HCT116 (cell line): ENCODE results near the gene SLC37A3. TPM values are rescaled to one million over a fixed set of nuclear protein-coding genes. Genes with fewer than 3 reads are reported as not detected.

Source experiments
- ATAC-seq: fragments of 200-7000 bp; cut with Tn5 transposase; 2 replicates; pipeline ENCODE4 v1.9.1; 2020; ENCODE audit warnings: mild to moderate bottlenecking, moderate library complexity
- BruUV-seq: library from RNA; stranded (reverse); fragments of 400-500 nt; replicated peaks from 2 replicates; lab custom pipeline; 2021; lab: Mats Ljungman, UMichigan
- CTCF ChIA-PET: fragments of 300-600 bp; sonication (Branson Sonifier 250); formaldehyde crosslinking; loops from one replicate; lab custom pipeline; 2021; ENCODE audit warnings: antibody characterized with exemption; lab: Charles Lee
- POLR2A ChIA-PET: fragments of 300-600, 350-600 bp; sonication (Branson Sonifier 250); formaldehyde crosslinking; loops from one replicate; lab custom pipeline; 2021; ENCODE audit warnings: antibody characterized with exemption; lab: Charles Lee
- RAD21 ChIA-PET, 2 experiments: fragments of 300-600 bp; sonication (Branson Sonifier 250); formaldehyde crosslinking; loops; one replicate each; lab custom pipeline; 2023; ENCODE audit warnings: low total read pairs in 2 of 2; ENCODE audit not compliant: uncharacterized antibody in 2 of 2, unreplicated experiment in 2 of 2, low non-redundant PET in 1 of 2; lab: Charles Lee
- DNase-seq: peaks from one replicate; pipeline ENCODE4 v3.0.0-alpha.2; 2010; ENCODE audit warnings: low read depth, low spot score
- H2AFZ ChIP-seq: fragments of 200-600 bp; shearing (Covaris generic), sonication (generic); 2 replicates; pipeline ENCODE4 v1.6.1; 2017; ENCODE audit warnings: low read depth, mixed run types, mixed read lengths, antibody characterized with exemption, low read length; ENCODE audit not compliant: poor library complexity, severe bottlenecking
- H3K27ac ChIP-seq: 2 replicates; pipeline ENCODE4 v1.5.1; 2012; ENCODE audit warnings: low read depth, low read length
- H3K27me3 ChIP-seq: fragments of 200-600 bp; sonication (generic); 2 replicates; pipeline ENCODE4 v1.6.1; 2016; ENCODE audit warnings: mixed run types, low read length, mixed read lengths; ENCODE audit not compliant: insufficient read depth
- H3K36me3 ChIP-seq, 2 experiments: fragments of 200-500 bp in 1 of 2; fragments of 200-600 bp in 1 of 2; sonication (Bioruptor generic) in 1 of 2; sonication (generic) in 1 of 2; 2 replicates each; pipeline versions ENCODE4 v1.5.1 to v1.6.1; 2014 to 2016; ENCODE audit warnings: low read length in 2 of 2, inconsistent platforms in 1 of 2, mixed read lengths in 1 of 2, mixed run types in 1 of 2; ENCODE audit not compliant: insufficient read depth in 2 of 2, control insufficient read depth in 1 of 2
- H3K4me1 ChIP-seq, 2 experiments: fragments of 200-600 bp in 1 of 2; sonication (generic) in 1 of 2; 2 replicates each; pipeline versions ENCODE4 v1.5.1 to v1.6.1; 2012 to 2017; ENCODE audit warnings: low read length in 2 of 2, inconsistent platforms in 1 of 2, mild to moderate bottlenecking in 1 of 2, mixed read lengths in 1 of 2, mixed run types in 1 of 2, moderate library complexity in 1 of 2; ENCODE audit not compliant: insufficient read depth in 2 of 2, control insufficient read depth in 1 of 2
- H3K4me2 ChIP-seq: fragments of 200-600 bp; sonication (generic); 2 replicates; pipeline ENCODE4 v1.6.1; 2017; ENCODE audit warnings: mixed run types, low read length, mixed read lengths
- H3K4me3 ChIP-seq, 2 experiments: fragments of 200-600 bp in 1 of 2; sonication (generic) in 1 of 2; replicated peaks in 1 of 2; 2 replicates each; pipeline ENCODE4 v1.5.1; 2011 to 2016; ENCODE audit warnings: low read length in 2 of 2, control low read depth in 1 of 2, low read depth in 1 of 2, mild to moderate bottlenecking in 1 of 2, mixed read lengths in 1 of 2, mixed run types in 1 of 2
- H3K79me2 ChIP-seq: fragments of 200-600 bp; sonication (generic); 2 replicates; pipeline ENCODE4 v1.6.1; 2017; ENCODE audit warnings: mild to moderate bottlenecking, mixed run types, low read length, moderate library complexity, mixed read lengths; ENCODE audit not compliant: insufficient read depth
- H3K9ac ChIP-seq: fragments of 200-600 bp; sonication (generic); 2 replicates; pipeline ENCODE4 v1.6.1; 2016; ENCODE audit warnings: low read length, mixed read lengths
- H3K9me2 ChIP-seq: fragments of 200-600 bp; sonication (generic), shearing (Covaris generic); 2 replicates; pipeline ENCODE4 v1.6.1; 2017; ENCODE audit warnings: mixed run types, mild to moderate bottlenecking, moderate library complexity; ENCODE audit not compliant: insufficient read depth
- H3K9me3 ChIP-seq, 2 experiments: fragments of 200-500 bp in 1 of 2; fragments of 200-600 bp in 1 of 2; sonication (Bioruptor generic) in 1 of 2; sonication (generic) in 1 of 2; 2 replicates each; pipeline ENCODE4 v1.6.1; 2014 to 2017; ENCODE audit warnings: low read length in 2 of 2, mixed read lengths in 2 of 2, inconsistent platforms in 1 of 2, low read depth in 1 of 2, mild to moderate bottlenecking in 1 of 2, mixed run types in 1 of 2, moderate library complexity in 1 of 2; ENCODE audit not compliant: control insufficient read depth in 1 of 2, insufficient read depth in 1 of 2
- H4K20me1 ChIP-seq: fragments of 200-600 bp; sonication (generic), shearing (Covaris generic); 2 replicates; pipeline ENCODE4 v1.6.1; 2017; ENCODE audit warnings: mixed run types, mild to moderate bottlenecking, moderate library complexity; ENCODE audit not compliant: insufficient read depth
- ELF1 ChIP-seq: IDR thresholded peaks from 2 replicates; pipeline ENCODE4 v1.6.1; 2012; ENCODE audit warnings: low read depth, borderline replicate concordance
- EZH2phosphoT487 ChIP-seq: fragments of 200-600 bp; IDR thresholded peaks from 2 replicates; pipeline ENCODE4 v1.6.1; 2018; ENCODE audit warnings: antibody characterized with exemption, borderline replicate concordance
- FOSL1 ChIP-seq: IDR thresholded peaks from 2 replicates; pipeline ENCODE4 v1.6.1; 2012; ENCODE audit warnings: low read depth
- JUND ChIP-seq: IDR thresholded peaks from 2 replicates; pipeline ENCODE4 v1.6.1; 2012
- MAX ChIP-seq: IDR thresholded peaks from 2 replicates; pipeline ENCODE4 v1.6.1; 2012
- POLR2A ChIP-seq: IDR thresholded peaks from 2 replicates; pipeline ENCODE4 v1.7.0; 2011; ENCODE audit warnings: borderline replicate concordance; ENCODE audit not compliant: insufficient read depth, insufficient read length; ENCODE audit errors: extremely low read depth
- RAD21 ChIP-seq: IDR thresholded peaks from 2 replicates; pipeline ENCODE4 v1.6.1; 2012; ENCODE audit warnings: low read depth, mild to moderate bottlenecking
- SP1 ChIP-seq: IDR thresholded peaks from 2 replicates; pipeline ENCODE4 v1.6.1; 2012; ENCODE audit warnings: low read depth
- SRF ChIP-seq: IDR thresholded peaks from 2 replicates; pipeline ENCODE4 v1.6.1; 2012; ENCODE audit warnings: low read depth
- TCF7L2 ChIP-seq: IDR thresholded peaks from 2 replicates; pipeline ENCODE4 v1.7.0; 2011; ENCODE audit warnings: borderline replicate concordance, inconsistent platforms; ENCODE audit not compliant: insufficient read depth, insufficient read length; ENCODE audit errors: extremely low read depth
- YY1 ChIP-seq: IDR thresholded peaks from 2 replicates; pipeline ENCODE4 v1.6.1; 2011; ENCODE audit warnings: low read length, low read depth, moderate library complexity, mild to moderate bottlenecking; ENCODE audit not compliant: insufficient replicate concordance; ENCODE audit errors: extremely low read depth
- ZNF274 ChIP-seq: fragments of 200-500 bp; sonication (Bioruptor generic); IDR thresholded peaks from 2 replicates; pipeline ENCODE4 v1.6.1; 2014; ENCODE audit warnings: mild to moderate bottlenecking, low read depth, low read length, inconsistent platforms
- intact Hi-C: fragments of 100-400 bp; cut with micrococcal nuclease; formaldehyde crosslinking; loops from 2 replicates; pipeline ENCODE4 v1.10.0; 2022
- total RNA-seq: library from RNA; stranded (reverse); gene quantifications from one replicate; pipeline ENCODE4 v1.2.1, GENCODE V29; 2021; ENCODE audit not compliant: unreplicated experiment
- TF ChIP-seq, protein P1 (sequence below): IDR thresholded peaks from 2 replicates; pipeline ENCODE4 v1.6.1; 2011; ENCODE audit warnings: mild to moderate bottlenecking, low read length, moderate library complexity; ENCODE audit not compliant: insufficient replicate concordance; ENCODE audit errors: extremely low read depth
- TF ChIP-seq, protein P2 (sequence below), 3 experiments: fragments of 200-600 bp in 1 of 3; sonication (generic) in 1 of 3; IDR thresholded peaks in 2 of 3; conservative IDR thresholded peaks in 1 of 3; 2 replicates each; pipeline ENCODE4 v1.5.1; 2012 to 2017; ENCODE audit warnings: low read depth in 2 of 3, low read length in 2 of 3, antibody characterized with exemption in 1 of 3, borderline replicate concordance in 1 of 3, control low read depth in 1 of 3, mild to moderate bottlenecking in 1 of 3, mixed read lengths in 1 of 3, mixed run types in 1 of 3, moderate library complexity in 1 of 3; ENCODE audit not compliant: insufficient read depth in 1 of 3

The SLC37A3 gene
- total RNA-seq, 1 experiment from 2014 or later: 41.8 TPM

- H3K9me2 ChIP-seq: no peaks in the 10 kb centered on the region
- H3K9ac ChIP-seq: no peak overlapping the region
- no peaks in the 10 kb centered on the region for H3K4me1 ChIP-seq
- ChIA-PET RAD21 (no interaction called here), POLR2A (no interaction called here), CTCF (no interaction called here)
- no TSS peak for BruUV-seq
- DNase-seq: no peak
- H4K20me1 ChIP-seq: no peaks in the 10 kb centered on the region
- TF ChIP-seq ELF1 (no peak), SRF (no peak), POLR2A (no peak), YY1 (no peak), TCF7L2 (no peak), EZH2phosphoT487 (no peak), SP1 (no peak), ZNF274 (no peak), JUND (no peak), FOSL1 (no peak), RAD21 (no peak), MAX (no peak)
- TF ChIP-seq, protein P1, sequence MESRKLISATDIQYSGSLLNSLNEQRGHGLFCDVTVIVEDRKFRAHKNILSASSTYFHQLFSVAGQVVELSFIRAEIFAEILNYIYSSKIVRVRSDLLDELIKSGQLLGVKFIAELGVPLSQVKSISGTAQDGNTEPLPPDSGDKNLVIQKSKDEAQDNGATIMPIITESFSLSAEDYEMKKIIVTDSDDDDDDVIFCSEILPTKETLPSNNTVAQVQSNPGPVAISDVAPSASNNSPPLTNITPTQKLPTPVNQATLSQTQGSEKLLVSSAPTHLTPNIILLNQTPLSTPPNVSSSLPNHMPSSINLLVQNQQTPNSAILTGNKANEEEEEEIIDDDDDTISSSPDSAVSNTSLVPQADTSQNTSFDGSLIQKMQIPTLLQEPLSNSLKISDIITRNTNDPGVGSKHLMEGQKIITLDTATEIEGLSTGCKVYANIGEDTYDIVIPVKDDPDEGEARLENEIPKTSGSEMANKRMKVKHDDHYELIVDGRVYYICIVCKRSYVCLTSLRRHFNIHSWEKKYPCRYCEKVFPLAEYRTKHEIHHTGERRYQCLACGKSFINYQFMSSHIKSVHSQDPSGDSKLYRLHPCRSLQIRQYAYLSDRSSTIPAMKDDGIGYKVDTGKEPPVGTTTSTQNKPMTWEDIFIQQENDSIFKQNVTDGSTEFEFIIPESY: no peak
- TF ChIP-seq, protein P2, sequence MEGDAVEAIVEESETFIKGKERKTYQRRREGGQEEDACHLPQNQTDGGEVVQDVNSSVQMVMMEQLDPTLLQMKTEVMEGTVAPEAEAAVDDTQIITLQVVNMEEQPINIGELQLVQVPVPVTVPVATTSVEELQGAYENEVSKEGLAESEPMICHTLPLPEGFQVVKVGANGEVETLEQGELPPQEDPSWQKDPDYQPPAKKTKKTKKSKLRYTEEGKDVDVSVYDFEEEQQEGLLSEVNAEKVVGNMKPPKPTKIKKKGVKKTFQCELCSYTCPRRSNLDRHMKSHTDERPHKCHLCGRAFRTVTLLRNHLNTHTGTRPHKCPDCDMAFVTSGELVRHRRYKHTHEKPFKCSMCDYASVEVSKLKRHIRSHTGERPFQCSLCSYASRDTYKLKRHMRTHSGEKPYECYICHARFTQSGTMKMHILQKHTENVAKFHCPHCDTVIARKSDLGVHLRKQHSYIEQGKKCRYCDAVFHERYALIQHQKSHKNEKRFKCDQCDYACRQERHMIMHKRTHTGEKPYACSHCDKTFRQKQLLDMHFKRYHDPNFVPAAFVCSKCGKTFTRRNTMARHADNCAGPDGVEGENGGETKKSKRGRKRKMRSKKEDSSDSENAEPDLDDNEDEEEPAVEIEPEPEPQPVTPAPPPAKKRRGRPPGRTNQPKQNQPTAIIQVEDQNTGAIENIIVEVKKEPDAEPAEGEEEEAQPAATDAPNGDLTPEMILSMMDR (IDR thresholded peaks at IDR 0.05 in 2 of 3, conservative IDR thresholded peaks at IDR 0.05 in 1 of 3; ENCODE audit: borderline replicate concordance in 1 of 3, insufficient read depth in 1 of 3, low read depth in 2 of 3, low read length in 2 of 3): no peak
- no peaks in the 10 kb centered on the region for H3K9me3 ChIP-seq
- H2AFZ ChIP-seq: no peak overlapping the region
- no peaks in the 10 kb centered on the region for H3K27me3 ChIP-seq
- H3K4me3 ChIP-seq: no peak overlapping the region
- H3K79me2 ChIP-seq: no peaks in the 10 kb centered on the region
- H3K27ac ChIP-seq: no peak overlapping the region
- peaks cover 5 to 13% of the 10 kb centered on the region in 2 experiments; a peak in 3 of 4 replicates for H3K36me3 ChIP-seq
- intact Hi-C loops: no loop called here
- H3K4me2 ChIP-seq: no peak overlapping the region
- ATAC-seq: no peak
Observed at GRCh38 chr7:140333223-140333622, 65.1 kb downstream of the SLC37A3 start.
